K562 (cell line): Measurements from ENCODE around the gene IMPA2. TPM values are rescaled to one million over a fixed set of nuclear protein-coding genes. Genes with fewer than 3 reads are reported as not detected.

Experiments
- ATAC-seq: fragments of 200-7000 bp; cut with Tn5 transposase; 3 replicates; pipeline ENCODE4 v1.9.1; 2020; ENCODE audit warnings: moderate library complexity
- BruUV-seq: library from RNA; stranded (reverse); fragments of 400-500 nt; replicated peaks from 2 replicates; lab custom pipeline; 2021; lab: Mats Ljungman, UMichigan
- CTCF ChIA-PET: fragments of 300-600 bp; formaldehyde crosslinking; extraction: SDS; loops from one replicate; lab custom pipeline; 2021; ENCODE audit warnings: low intra/inter-chr PET ratio; lab: Yijun Ruan, JAX
- POLR2A ChIA-PET: fragments of 300-600, 350-650 bp; sonication (Branson Sonifier 250); formaldehyde crosslinking; extraction: SDS; loops from one replicate; lab custom pipeline; 2021; ENCODE audit warnings: antibody characterized with exemption, inconsistent platforms; lab: Yijun Ruan, JAX
- DNase-seq, 4 experiments: peaks; one replicate each; pipeline versions ENCODE4 v3.0.0 to v3.0.0-alpha.2; 2011 to 2018; ENCODE audit warnings: low spot score in 3 of 4, mixed read lengths in 3 of 4; ENCODE audit errors: extremely low read depth in 1 of 4
- FAIRE-seq: peaks from 2 replicates; lab custom pipeline; 2011; peaks lifted over from hg19 to GRCh38; lab: Jason Lieb, UNC
- H2AFZ ChIP-seq: 2 replicates; pipeline ENCODE4 v1.6.0; 2011; ENCODE audit warnings: low read depth, low read length, control low read depth, inconsistent platforms
- H3K27ac ChIP-seq: fragments of 200-600 bp; 3 replicates; pipeline ENCODE4 v1.8.0; 2011; ENCODE audit warnings: low read depth, mild to moderate bottlenecking, control low read depth, inconsistent platforms, low read length, moderate library complexity, mixed read lengths; ENCODE audit errors: extremely low read depth
- H3K27me3 ChIP-seq, 2 experiments: fragments of 300-600 bp in 1 of 2; 2 replicates in 1 of 2; 3 replicates in 1 of 2; pipeline versions ENCODE4 v1.6.0 to v1.8.0; 2011; ENCODE audit warnings: inconsistent platforms in 2 of 2, low read length in 2 of 2, mild to moderate bottlenecking in 1 of 2, mixed read lengths in 1 of 2, moderate library complexity in 1 of 2; ENCODE audit not compliant: control insufficient read depth in 2 of 2, insufficient read depth in 2 of 2
- H3K36me3 ChIP-seq: fragments of 300-600 bp; 3 replicates; pipeline ENCODE4 v1.8.0; 2011; ENCODE audit warnings: mild to moderate bottlenecking, low read length, inconsistent platforms; ENCODE audit not compliant: control insufficient read depth, insufficient read depth
- H3K4me1 ChIP-seq, 2 experiments: fragments of 200-600 bp in 1 of 2; replicated peaks in 1 of 2; 2 replicates in 1 of 2; 3 replicates in 1 of 2; pipeline versions ENCODE4 v1.5.1 to v1.8.0; 2011; ENCODE audit warnings: inconsistent platforms in 2 of 2, low read length in 2 of 2, mild to moderate bottlenecking in 1 of 2, mixed read lengths in 1 of 2, moderate library complexity in 1 of 2; ENCODE audit not compliant: control insufficient read depth in 2 of 2, insufficient read depth in 2 of 2
- H3K4me2 ChIP-seq: 2 replicates; pipeline ENCODE4 v1.6.1; 2011; ENCODE audit warnings: low read length, control low read depth, inconsistent platforms, mixed read lengths; ENCODE audit not compliant: insufficient read depth
- H3K4me3 ChIP-seq: fragments of 200-600 bp; sonication (generic), shearing (Covaris generic); 2 replicates; pipeline ENCODE4 v1.5.1; 2016; ENCODE audit warnings: control low read depth, inconsistent platforms
- H3K79me2 ChIP-seq: fragments of 200-600 bp; 3 replicates; pipeline ENCODE4 v1.8.0; 2011; ENCODE audit warnings: low read length, inconsistent platforms; ENCODE audit not compliant: control insufficient read depth, insufficient read depth
- H3K9ac ChIP-seq, 2 experiments: 2 replicates each; pipeline versions ENCODE4 v1.6.0 to v1.6.1; 2011; ENCODE audit warnings: low read depth in 2 of 2, low read length in 2 of 2, control low read depth in 1 of 2, inconsistent platforms in 1 of 2, mild to moderate bottlenecking in 1 of 2, mixed read lengths in 1 of 2; ENCODE audit not compliant: insufficient read depth in 1 of 2
- H3K9me1 ChIP-seq: one replicate; pipeline ENCODE4 v1.6.0; 2011; ENCODE audit warnings: inconsistent platforms, mild to moderate bottlenecking, low read length, moderate library complexity; ENCODE audit not compliant: control insufficient read depth, insufficient read depth
- H3K9me3 ChIP-seq: replicated peaks from 2 replicates; pipeline ENCODE4 v1.5.1; 2011; ENCODE audit warnings: low read depth, low read length, inconsistent platforms; ENCODE audit not compliant: control insufficient read depth, insufficient read depth
- H4K20me1 ChIP-seq: replicated peaks from 2 replicates; pipeline ENCODE4 v1.6.1; 2011; ENCODE audit warnings: low read length, inconsistent platforms, mixed read lengths; ENCODE audit not compliant: control insufficient read depth, insufficient read depth
- ETV5 ChIP-seq: sonication (generic); formaldehyde crosslinking; IDR thresholded peaks from 2 replicates; pipeline ENCODE4 v1.4.0; 2020; ENCODE audit warnings: low read depth, mild to moderate bottlenecking, missing genetic modification reagents
- GABPA ChIP-seq: fragments of 200-800 bp; sonication (Bioruptor generic); conservative IDR thresholded peaks from 2 replicates; pipeline ENCODE4 v1.6.1; 2016; ENCODE audit warnings: low read depth, missing genetic modification characterization, missing compliant biosample characterization
- HNRNPLL ChIP-seq: fragments of 200-400 bp; formaldehyde crosslinking; IDR thresholded peaks from 2 replicates; pipeline ENCODE4 v1.6.1; 2017; ENCODE audit warnings: low read length, low read depth, mild to moderate bottlenecking; ENCODE audit not compliant: poor library complexity, severe bottlenecking
- HNRNPUL1 ChIP-seq: fragments of 200-400 bp; formaldehyde crosslinking; IDR thresholded peaks from 2 replicates; pipeline ENCODE4 v1.6.1; 2017; ENCODE audit warnings: low read length
- NELFE ChIP-seq: IDR thresholded peaks from 2 replicates; pipeline ENCODE4 v1.6.1; 2011; ENCODE audit warnings: mild to moderate bottlenecking; ENCODE audit not compliant: insufficient read depth, insufficient read length
- RFX1 ChIP-seq: fragments of 450-650 bp; IDR thresholded peaks from 2 replicates; pipeline ENCODE4 v1.6.1; 2016; ENCODE audit warnings: mild to moderate bottlenecking, moderate library complexity
- SMARCA4 ChIP-seq: fragments of 450-650 bp; IDR thresholded peaks from 2 replicates; pipeline ENCODE4 v1.6.1; 2016
- U2AF2 ChIP-seq: fragments of 200-400 bp; formaldehyde crosslinking; optimal IDR thresholded peaks from 2 replicates; pipeline ENCODE3; 2017; ENCODE audit warnings: low read depth, mild to moderate bottlenecking, low read length
- XRCC5 ChIP-seq: fragments of 200-400 bp; formaldehyde crosslinking; IDR thresholded peaks from 2 replicates; pipeline ENCODE4 v1.6.1; 2017; ENCODE audit warnings: low read depth, mild to moderate bottlenecking, low read length
- ZMIZ1 ChIP-seq, 2 experiments: fragments of 150-350 bp in 1 of 2; IDR thresholded peaks; 2 replicates each; pipeline ENCODE4 v1.6.1; 2012 to 2016; ENCODE audit warnings: low read depth in 2 of 2, low read length in 2 of 2, mild to moderate bottlenecking in 1 of 2, moderate library complexity in 1 of 2
- ZNF217 ChIP-seq: sonication (generic); formaldehyde crosslinking; IDR thresholded peaks from 2 replicates; pipeline ENCODE4 v1.8.0; 2022; ENCODE audit warnings: mild to moderate bottlenecking, missing genetic modification reagents
- ZNF644 ChIP-seq: fragments of 200-800 bp; sonication (Bioruptor generic); IDR thresholded peaks from 2 replicates; pipeline ENCODE4 v1.6.1; 2016; ENCODE audit warnings: low read depth, missing genetic modification characterization, missing compliant biosample characterization
- WGBS: fragments of 100-300 bp; shearing (Covaris generic); methylation state at CpG from one replicate; pipeline ENCODE4 v1.1.6; 2016; ENCODE audit warnings: low coverage, mixed read lengths; ENCODE audit not compliant: insufficient coverage; ENCODE audit errors: missing lambda C conversion rate; 5-methylcytosine and 5-hydroxymethylcytosine counted together
- in situ Hi-C: fragments of 300-500 bp; cut with MboI; formaldehyde crosslinking; loops from 4 replicates; pipeline ENCODE4 v1.15.0; 2018; ENCODE audit warnings: inconsistent platforms, mixed read lengths
- intact Hi-C: fragments of 100-400 bp; cut with micrococcal nuclease; formaldehyde crosslinking; loops from 2 replicates; pipeline ENCODE4 v1.14.2; 2022
- polyA plus RNA-seq, 8 experiments: library from polyadenylated mRNA; depleted of rRNA in 4 of 8; stranded (reverse) in 5 of 8; unstranded in 3 of 8; fragments of >200 nt; fragmentation: Nextera tagmentation in 2 of 8; fragmentation: Illumina TruSeq in 1 of 8; extraction: Ambion mirVana in 2 of 8; extraction: Trizol in 1 of 8; gene quantifications; 2 replicates each; pipeline versions ENCODE4 v1.2.1 to v1.2.3, GENCODE V29; 2011 to 2014; ENCODE audit warnings: inconsistent platforms in 1 of 8, missing spikeins in 1 of 8
- total RNA-seq, 7 experiments: library from RNA; depleted of rRNA in 6 of 7; stranded (reverse); fragments of >200 nt in 6 of 7; fragmentation: Illumina TruSeq in 2 of 7; extraction: Trizol in 2 of 7; gene quantifications; 2 replicates each; pipeline versions ENCODE4 v1.2.1 to v1.2.3, GENCODE V29; 2011 to 2021; ENCODE audit warnings: low replicate concordance in 1 of 7
- TF ChIP-seq, protein P1 (sequence below): fragments of 450-650 bp; formaldehyde crosslinking; IDR thresholded peaks from 2 replicates; pipeline ENCODE4 v1.4.0; 2020; ENCODE audit warnings: mild to moderate bottlenecking, moderate library complexity
- TF ChIP-seq, protein P2 (sequence below): fragments of 250-450 bp; sonication (Bioruptor Pico); IDR thresholded peaks from 2 replicates; pipeline ENCODE4 v1.9.0; 2021; ENCODE audit warnings: mild to moderate bottlenecking

IMPA2 gene
- total and polyA plus RNA-seq, 9 of the 15 experiments (the other 6 are each of a cell fraction or from before 2014, with no cell fraction given): 0.62 to 11.3 (median 5.7) TPM

- no peak for TF ChIP-seq ZMIZ1 (IDR thresholded peaks at IDR 0.05; ENCODE audit: low read depth in 2 of 2, low read length in 2 of 2)
- TF ChIP-seq RFX1: no peak
Measured at GRCh38 chr18:12017081-12017480, 35.8 kb downstream of the IMPA2 start (continued).

DNA sequence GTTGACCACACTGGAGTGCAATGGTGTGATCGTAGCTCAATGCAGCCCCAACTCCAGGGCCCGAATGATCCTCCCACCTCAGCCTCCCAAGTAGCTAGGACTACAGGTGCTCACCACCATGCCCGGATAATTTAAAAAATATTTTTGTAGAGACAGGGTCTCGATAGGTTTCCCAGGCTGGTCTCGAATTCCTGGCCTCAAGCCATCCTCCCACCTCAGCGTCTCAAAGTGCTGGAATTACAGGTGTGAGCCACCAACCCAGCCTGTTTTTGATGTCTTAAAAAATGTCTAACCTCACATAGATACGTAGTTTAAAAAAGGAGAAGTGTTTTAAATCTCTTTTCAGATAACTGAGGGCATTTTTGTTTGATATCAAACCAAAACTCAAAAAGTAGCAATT, 37.6 kb downstream of the IMPA2 start:
- H3K27me3 ChIP-seq: peaks cover 0 to 9% of the 10 kb centered on the region in 2 experiments; a peak in 1 of 5 replicates
- no peaks in the 10 kb centered on the region for H3K79me2 ChIP-seq
- H3K4me1 ChIP-seq: no peaks in the 10 kb centered on the region
- H2AFZ ChIP-seq: no peak overlapping the region
- BruUV-seq: no TSS peak
- H3K9me1 ChIP-seq: no peaks in the 10 kb centered on the region
- H3K9ac ChIP-seq: no peak overlapping the region
- no peak overlapping the region for H3K4me2 ChIP-seq
- WGBS: 22% methylated on average over 7 of the region's 7 CpGs
- TF ChIP-seq U2AF2: no peak
- no peak for TF ChIP-seq HNRNPLL
- no peak for TF ChIP-seq ZNF644 (tag)
- no peak for TF ChIP-seq GABPA (tag)
- no peak for TF ChIP-seq XRCC5
- no peak for TF ChIP-seq ETV5 (CRISPR knock-in tag)
- TF ChIP-seq ZNF217 (CRISPR knock-in tag): no peak
- TF ChIP-seq, protein P1, sequence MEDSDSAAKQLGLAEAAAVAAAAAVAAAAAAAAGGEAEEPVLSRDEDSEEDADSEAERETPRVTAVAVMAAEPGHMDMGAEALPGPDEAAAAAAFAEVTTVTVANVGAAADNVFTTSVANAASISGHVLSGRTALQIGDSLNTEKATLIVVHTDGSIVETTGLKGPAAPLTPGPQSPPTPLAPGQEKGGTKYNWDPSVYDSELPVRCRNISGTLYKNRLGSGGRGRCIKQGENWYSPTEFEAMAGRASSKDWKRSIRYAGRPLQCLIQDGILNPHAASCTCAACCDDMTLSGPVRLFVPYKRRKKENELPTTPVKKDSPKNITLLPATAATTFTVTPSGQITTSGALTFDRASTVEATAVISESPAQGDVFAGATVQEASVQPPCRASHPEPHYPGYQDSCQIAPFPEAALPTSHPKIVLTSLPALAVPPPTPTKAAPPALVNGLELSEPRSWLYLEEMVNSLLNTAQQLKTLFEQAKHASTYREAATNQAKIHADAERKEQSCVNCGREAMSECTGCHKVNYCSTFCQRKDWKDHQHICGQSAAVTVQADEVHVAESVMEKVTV: no peak
- TF ChIP-seq HNRNPUL1: no peak
- TF ChIP-seq NELFE: no peak
- TF ChIP-seq, protein P2, sequence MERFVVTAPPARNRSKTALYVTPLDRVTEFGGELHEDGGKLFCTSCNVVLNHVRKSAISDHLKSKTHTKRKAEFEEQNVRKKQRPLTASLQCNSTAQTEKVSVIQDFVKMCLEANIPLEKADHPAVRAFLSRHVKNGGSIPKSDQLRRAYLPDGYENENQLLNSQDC (CRISPR knock-in tag): no peak
- no peak for TF ChIP-seq SMARCA4
- no peaks in the 10 kb centered on the region for H3K9me3 ChIP-seq
- no peak overlapping the region for H3K27ac ChIP-seq
- CTCF ChIA-PET: no interaction called here
- ATAC-seq (no peak), DNase-seq (no peak), FAIRE-seq (no peak)
- intact Hi-C loops (no loop called here), in situ Hi-C loops (no loop called here)
- no peaks in the 10 kb centered on the region for H3K36me3 ChIP-seq
- no peaks in the 10 kb centered on the region for H4K20me1 ChIP-seq
- no peak overlapping the region for H3K4me3 ChIP-seq
- POLR2A ChIA-PET: no interaction called here
